ENCODE results near the gene FGG. TPM values are rescaled to one million over a fixed set of nuclear protein-coding genes. Genes with fewer than 3 reads are reported as not detected.
A peak's percentile ranks its signal among the peaks of the same experiment; 100 is the strongest.

The FGG gene
- total and polyA plus RNA-seq, 2 of the 13 experiments (the other 11 are each of a cell fraction or from before 2014, with no cell fraction given), result 1,037 to 2,423 TPM

- TF ChIP-seq ZNF639 (CRISPR knock-in tag; conservative IDR thresholded peaks at IDR 0.05) (no peak), HNRNPUL1 (IDR thresholded peaks at IDR 0.05; ENCODE audit: low read depth, low read length) (no peak), PRDM15 (CRISPR knock-in tag; IDR thresholded peaks at IDR 0.05) (no peak), TFE3 (CRISPR knock-in tag; IDR thresholded peaks at IDR 0.05) (no peak), ZNF138 (CRISPR knock-in tag; IDR thresholded peaks at IDR 0.05; ENCODE audit: low read depth) (no peak), WIZ (CRISPR knock-in tag; IDR thresholded peaks at IDR 0.05) (no peak), ARID2 (CRISPR knock-in tag; IDR thresholded peaks at IDR 0.05; ENCODE audit: borderline replicate concordance) (no peak), CREB1 (IDR thresholded peaks at IDR 0.05) (no peak), CREB1 (CRISPR knock-in tag; IDR thresholded peaks at IDR 0.05) (0 out of 2 replicates have a peak, but pooled peaks have one; percentile 5), GATAD2A (CRISPR knock-in tag; IDR thresholded peaks at IDR 0.05) (peak; percentile 7), POLR2AphosphoS5 (IDR thresholded peaks at IDR 0.05; ENCODE audit: low read depth, low read length) (peak; percentile 57), TCF7L2 (IDR thresholded peaks at IDR 0.05; ENCODE audit: low read depth, low read length) (no peak), PCBP2 (optimal IDR thresholded peaks at IDR 0.05; ENCODE audit: low read depth, low read length, poor library complexity, severe bottlenecking) (no peak), SSRP1 (CRISPR knock-in tag; IDR thresholded peaks at IDR 0.05) (peak; percentile 87; the same call in 1 of the 2 replicates), AFF4 (CRISPR knock-in tag; IDR thresholded peaks at IDR 0.05) (0 out of 2 replicates have a peak, but pooled peaks have one; percentile 25), SRY (CRISPR knock-in tag; IDR thresholded peaks at IDR 0.05) (no peak)
These were observed 3.8 kb downstream of the FGG start (continued) for GRCh38 chr4:154608361-154609252.

Measured in HepG2 (cell line).